ENCODE data around the gene PYGL. TPM values are rescaled to one million over a fixed set of nuclear protein-coding genes. Genes with fewer than 3 reads are reported as not detected.

Gene PYGL
- total RNA-seq, 2 experiments from 2014 or later: 2.3 to 2.5 TPM

- H3K27ac Mint-ChIP-seq: no peak overlapping the region
- H3K27me3 Mint-ChIP-seq: peaks cover 52% of the 10 kb centered on the region
- no peaks in the 10 kb centered on the region for H3K36me3 Mint-ChIP-seq
- no peaks in the 10 kb centered on the region for H3K9me3 Mint-ChIP-seq
- no peak overlapping the region for H3K4me3 Mint-ChIP-seq
- no peaks in the 10 kb centered on the region for H3K4me1 Mint-ChIP-seq
- no peak for DNase-seq
Observed at GRCh38 chr14:50882932-50883826, 61.1 kb downstream of the PYGL start.

- peak; percentile 81 for DNase-seq
- peaks cover 83% of the 10 kb centered on the region for H3K27me3 Mint-ChIP-seq
- H3K4me3 Mint-ChIP-seq: no peak overlapping the region
- H3K36me3 Mint-ChIP-seq: no peaks in the 10 kb centered on the region
- H3K27ac Mint-ChIP-seq: no peak overlapping the region
- no peaks in the 10 kb centered on the region for H3K9me3 Mint-ChIP-seq
- H3K4me1 Mint-ChIP-seq: peaks cover 35% of the 10 kb centered on the region
Observed at GRCh38 chr14:50875359-50876070, 68.8 kb downstream of the PYGL start.

GRCh38 chr14:50874757-50875156, 69.5 kb downstream of the PYGL start:
- Mint-ChIP-seq H3K4me3 (peak overlapping the region; percentile 9), H3K27me3 (peaks cover 83% of the 10 kb centered on the region), H3K4me1 (peaks cover 35% of the 10 kb centered on the region), H3K27ac (peak overlapping the region; percentile 36), H3K9me3 (no peaks in the 10 kb centered on the region), H3K36me3 (no peaks in the 10 kb centered on the region)
- no peak for DNase-seq

GRCh38 chr14:50871914-50872732, 72.2 kb downstream of the PYGL start, which contains the start of gene ABHD12B:
ABHD12B (plus strand) TSS chr14:50872053; CDS start chr14:50872175, 122 bp downstream.
- no peak for DNase-seq
- no peak within 1 kb of the TSS for H3K4me3 Mint-ChIP-seq
- peaks cover 89% of the 10 kb centered on the region for H3K27me3 Mint-ChIP-seq
- H3K36me3 Mint-ChIP-seq: no peaks in the 10 kb centered on the region
- no peak within 1 kb of the TSS for H3K27ac Mint-ChIP-seq
- H3K4me1 Mint-ChIP-seq: peaks cover 35% of the 10 kb centered on the region
- no peaks in the 10 kb centered on the region for H3K9me3 Mint-ChIP-seq

GRCh38 chr14:50871228-50871627, 73.1 kb downstream of the PYGL start:
- Mint-ChIP-seq H3K4me1 (peaks cover 34% of the 10 kb centered on the region), H3K36me3 (no peaks in the 10 kb centered on the region), H3K27me3 (peaks cover 88% of the 10 kb centered on the region), H3K9me3 (no peaks in the 10 kb centered on the region), H3K4me3 (no peak overlapping the region), H3K27ac (no peak overlapping the region)
- no peak for DNase-seq

- no peak for DNase-seq
- Mint-ChIP-seq H3K4me3 (no peak overlapping the region), H3K4me1 (no peaks in the 10 kb centered on the region), H3K9me3 (no peaks in the 10 kb centered on the region), H3K36me3 (no peaks in the 10 kb centered on the region), H3K27ac (no peak overlapping the region), H3K27me3 (peaks cover 49% of the 10 kb centered on the region)
Observed at GRCh38 chr14:50865391-50866076, 78.7 kb downstream of the PYGL start.

- H3K27me3 Mint-ChIP-seq: peaks cover 43% of the 10 kb centered on the region
- H3K9me3 Mint-ChIP-seq: no peaks in the 10 kb centered on the region
- H3K4me1 Mint-ChIP-seq: peaks cover 6% of the 10 kb centered on the region
Observed at GRCh38 chr14:50864946-50865345, 79.3 kb downstream of the PYGL start.

GRCh38 chr14:50864237-50864636, 80.0 kb downstream of the PYGL start:
- Mint-ChIP-seq H3K27me3 (peaks cover 36% of the 10 kb centered on the region), H3K9me3 (no peaks in the 10 kb centered on the region), H3K4me3 (no peak overlapping the region), H3K4me1 (peaks cover 9% of the 10 kb centered on the region), H3K36me3 (no peaks in the 10 kb centered on the region), H3K27ac (no peak overlapping the region)
- DNase-seq: no peak

More at GRCh38 chr14:50864946-50865345, 79.3 kb downstream of the PYGL start:
- no peak overlapping the region for H3K27ac Mint-ChIP-seq
- no peak overlapping the region for H3K4me3 Mint-ChIP-seq
- DNase-seq: no peak
- H3K36me3 Mint-ChIP-seq: no peaks in the 10 kb centered on the region

GRCh38 chr14:50862036-50862570, 82.2 kb downstream of the PYGL start:
- Mint-ChIP-seq H3K9me3 (no peaks in the 10 kb centered on the region), H3K4me1 (peaks cover 11% of the 10 kb centered on the region), H3K27me3 (peaks cover 17% of the 10 kb centered on the region), H3K36me3 (no peaks in the 10 kb centered on the region), H3K27ac (no peak overlapping the region), H3K4me3 (no peak overlapping the region)
- DNase-seq: no peak

- DNase-seq: peak; percentile 85
- peak overlapping the region; percentile 71 for H3K27ac Mint-ChIP-seq
- H3K4me3 Mint-ChIP-seq: peak overlapping the region; percentile 82
- H3K27me3 Mint-ChIP-seq: peaks cover 3% of the 10 kb centered on the region
- H3K36me3 Mint-ChIP-seq: no peaks in the 10 kb centered on the region
- H3K4me1 Mint-ChIP-seq: peaks cover 11% of the 10 kb centered on the region
- H3K9me3 Mint-ChIP-seq: no peaks in the 10 kb centered on the region
Observed at GRCh38 chr14:50860478-50861086, 83.7 kb downstream of the PYGL start.

GRCh38 chr14:50859296-50859624, 85.0 kb downstream of the PYGL start:
- Mint-ChIP-seq H3K36me3 (no peaks in the 10 kb centered on the region), H3K27me3 (no peaks in the 10 kb centered on the region), H3K4me3 (peak overlapping the region; percentile 82), H3K9me3 (no peaks in the 10 kb centered on the region), H3K27ac (no peak overlapping the region), H3K4me1 (peaks cover 11% of the 10 kb centered on the region)
- no peak for DNase-seq

GRCh38 chr14:50856660-50857059, 87.6 kb downstream of the PYGL start:
- Mint-ChIP-seq H3K9me3 (no peaks in the 10 kb centered on the region), H3K4me3 (no peak overlapping the region), H3K36me3 (no peaks in the 10 kb centered on the region), H3K27ac (no peak overlapping the region), H3K27me3 (no peaks in the 10 kb centered on the region), H3K4me1 (peaks cover 11% of the 10 kb centered on the region)
- no peak for DNase-seq

- peaks cover 11% of the 10 kb centered on the region for H3K4me1 Mint-ChIP-seq
- H3K27me3 Mint-ChIP-seq: no peaks in the 10 kb centered on the region
Observed at GRCh38 chr14:50855558-50855957, 88.7 kb downstream of the PYGL start.

More at GRCh38 chr14:50855558-50855957, 88.7 kb downstream of the PYGL start:
- Mint-ChIP-seq H3K4me3 (no peak overlapping the region), H3K9me3 (no peaks in the 10 kb centered on the region), H3K27ac (no peak overlapping the region), H3K36me3 (no peaks in the 10 kb centered on the region)
- DNase-seq: no peak

Measured in activated naive CD8-positive, alpha-beta T cell treated with anti-CD3 and anti-CD28 coated beads for 36 hours (primary cell).